Measurements from ENCODE around the gene DUS1L. TPM values are rescaled to one million over a fixed set of nuclear protein-coding genes. Genes with fewer than 3 reads are reported as not detected.

DUS1L gene
- total RNA-seq, 1 donor: 56.1 TPM

DNA sequence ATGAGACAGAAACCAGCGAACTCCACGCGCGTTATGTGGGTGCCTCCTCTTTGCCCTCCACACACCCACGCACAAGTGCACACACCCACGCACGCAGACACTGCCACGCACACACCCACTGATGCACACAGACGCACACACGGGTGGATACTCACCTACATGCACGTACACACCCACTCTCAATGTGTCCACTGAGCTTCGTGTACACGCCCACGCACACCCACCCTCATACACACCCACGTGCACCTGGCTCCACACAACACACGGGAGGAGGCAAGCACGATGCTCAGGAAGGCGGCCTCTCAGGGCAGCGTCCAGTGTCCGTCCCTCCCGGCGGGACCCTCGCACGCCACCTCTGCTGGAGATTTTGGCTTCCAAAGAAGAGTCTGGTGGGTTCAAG, 18.2 kb downstream of the DUS1L start:
- DNase-seq (ENCODE audit: low read depth): no peak
- no peak overlapping the region for H3K4me3 ChIP-seq (ENCODE audit: low read depth, low read length)
- TF ChIP-seq, protein P1, sequence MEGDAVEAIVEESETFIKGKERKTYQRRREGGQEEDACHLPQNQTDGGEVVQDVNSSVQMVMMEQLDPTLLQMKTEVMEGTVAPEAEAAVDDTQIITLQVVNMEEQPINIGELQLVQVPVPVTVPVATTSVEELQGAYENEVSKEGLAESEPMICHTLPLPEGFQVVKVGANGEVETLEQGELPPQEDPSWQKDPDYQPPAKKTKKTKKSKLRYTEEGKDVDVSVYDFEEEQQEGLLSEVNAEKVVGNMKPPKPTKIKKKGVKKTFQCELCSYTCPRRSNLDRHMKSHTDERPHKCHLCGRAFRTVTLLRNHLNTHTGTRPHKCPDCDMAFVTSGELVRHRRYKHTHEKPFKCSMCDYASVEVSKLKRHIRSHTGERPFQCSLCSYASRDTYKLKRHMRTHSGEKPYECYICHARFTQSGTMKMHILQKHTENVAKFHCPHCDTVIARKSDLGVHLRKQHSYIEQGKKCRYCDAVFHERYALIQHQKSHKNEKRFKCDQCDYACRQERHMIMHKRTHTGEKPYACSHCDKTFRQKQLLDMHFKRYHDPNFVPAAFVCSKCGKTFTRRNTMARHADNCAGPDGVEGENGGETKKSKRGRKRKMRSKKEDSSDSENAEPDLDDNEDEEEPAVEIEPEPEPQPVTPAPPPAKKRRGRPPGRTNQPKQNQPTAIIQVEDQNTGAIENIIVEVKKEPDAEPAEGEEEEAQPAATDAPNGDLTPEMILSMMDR (IDR thresholded peaks at IDR 0.05; ENCODE audit: insufficient read depth, low read depth, low read length): no peak

DNA sequence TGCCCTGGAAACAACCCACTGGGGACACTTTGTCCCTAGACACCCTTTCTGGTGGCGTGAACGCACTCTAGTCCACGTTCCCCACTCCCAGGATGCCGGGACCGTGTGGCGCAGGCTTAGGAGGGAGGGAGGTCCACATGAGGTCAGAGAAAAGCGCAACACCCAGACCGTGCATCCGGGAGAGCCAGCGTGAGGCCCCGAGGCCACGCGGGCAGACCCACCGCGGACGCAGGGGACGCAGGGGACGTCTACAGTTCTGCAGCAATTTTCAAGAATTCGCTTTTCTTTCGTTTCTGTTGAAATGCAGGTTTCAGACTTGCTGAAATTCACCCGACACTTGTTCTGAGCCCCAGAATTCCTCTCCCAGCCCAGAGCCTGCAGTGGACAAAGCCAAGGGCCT, 18.7 kb downstream of the DUS1L start:
- no peak overlapping the region for H3K4me3 ChIP-seq (ENCODE audit: low read depth, low read length)
- TF ChIP-seq, protein P1 (IDR thresholded peaks at IDR 0.05; ENCODE audit: insufficient read depth, low read depth, low read length): no peak
- no peak for DNase-seq (ENCODE audit: low read depth)

DNA sequence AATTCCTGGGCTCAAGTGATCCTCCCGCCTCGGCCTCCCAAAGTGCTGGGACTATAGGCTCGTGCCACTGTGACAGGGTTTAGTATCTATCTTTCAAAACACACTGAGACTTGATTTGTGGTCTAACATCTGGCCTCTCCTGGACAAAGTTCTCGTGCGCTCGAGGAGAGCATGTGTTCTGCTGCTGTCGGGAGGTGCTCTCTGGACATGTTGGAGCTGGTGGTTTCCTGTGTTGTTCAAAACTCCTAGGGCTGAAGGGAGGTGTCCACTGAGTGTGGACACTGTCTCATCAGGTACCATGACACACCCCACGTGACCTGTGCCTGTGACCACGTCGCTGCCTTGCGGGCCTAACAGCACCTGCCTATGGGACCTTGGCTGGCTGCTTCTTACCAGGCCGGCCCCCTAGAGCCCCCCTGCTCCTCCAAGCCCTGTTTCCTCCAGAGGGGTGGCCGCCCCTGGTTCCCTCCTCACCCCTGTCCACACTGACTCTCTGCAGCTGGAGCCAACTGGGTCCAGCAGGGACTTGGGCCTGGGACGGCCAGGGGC, 19.6 kb downstream of the DUS1L start:
- TF ChIP-seq, protein P1 (IDR thresholded peaks at IDR 0.05; ENCODE audit: insufficient read depth, low read depth, low read length): no peak
- DNase-seq (ENCODE audit: low read depth): no peak
- no peak overlapping the region for H3K4me3 ChIP-seq (ENCODE audit: low read depth, low read length)

DNA sequence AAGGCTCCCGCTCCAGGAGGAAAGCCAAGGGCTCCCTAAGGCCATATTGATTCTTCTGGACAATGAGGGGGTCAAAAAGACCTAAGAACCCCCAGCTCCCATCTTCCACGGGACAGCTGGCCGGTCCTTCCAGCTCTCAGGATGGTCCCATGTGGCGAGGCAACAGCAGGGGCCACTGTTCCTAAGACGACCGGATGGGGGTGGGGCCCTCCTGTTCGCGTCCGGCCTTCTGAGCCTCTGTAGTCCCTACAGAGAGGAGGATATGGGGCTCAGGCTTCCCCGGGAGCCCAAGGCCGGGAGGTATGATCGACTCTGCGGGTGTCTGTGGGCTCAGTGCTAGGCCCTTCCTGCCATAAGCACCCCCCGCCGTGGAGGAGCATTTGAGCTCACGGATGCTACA, 22.1 kb downstream of the DUS1L start:
- TF ChIP-seq, protein P1 (IDR thresholded peaks at IDR 0.05; ENCODE audit: insufficient read depth, low read depth, low read length): no peak
- no peak for DNase-seq (ENCODE audit: low read depth)
- no peak overlapping the region for H3K4me3 ChIP-seq (ENCODE audit: low read depth, low read length)

DNA sequence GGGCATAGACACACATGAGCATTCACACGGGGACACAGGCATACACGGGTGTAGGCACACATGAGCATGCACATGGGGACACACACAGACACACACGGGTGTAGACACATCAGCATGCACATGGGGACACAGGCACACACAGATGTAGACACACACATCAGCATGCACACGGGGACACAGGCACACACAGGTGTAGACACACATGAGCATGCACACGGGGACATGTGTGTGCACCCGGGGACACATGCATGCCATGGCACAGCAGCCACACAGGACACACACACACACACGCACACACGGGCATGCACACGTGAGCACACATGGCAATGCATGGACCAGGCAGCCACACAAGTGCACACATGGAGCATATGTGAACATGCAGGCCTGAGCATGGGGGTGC, 23.0 kb downstream of the DUS1L start:
- no peak overlapping the region for H3K4me3 ChIP-seq (ENCODE audit: low read depth, low read length)
- no peak for DNase-seq (ENCODE audit: low read depth)
- TF ChIP-seq, protein P1 (IDR thresholded peaks at IDR 0.05; ENCODE audit: insufficient read depth, low read depth, low read length): no peak

DNA sequence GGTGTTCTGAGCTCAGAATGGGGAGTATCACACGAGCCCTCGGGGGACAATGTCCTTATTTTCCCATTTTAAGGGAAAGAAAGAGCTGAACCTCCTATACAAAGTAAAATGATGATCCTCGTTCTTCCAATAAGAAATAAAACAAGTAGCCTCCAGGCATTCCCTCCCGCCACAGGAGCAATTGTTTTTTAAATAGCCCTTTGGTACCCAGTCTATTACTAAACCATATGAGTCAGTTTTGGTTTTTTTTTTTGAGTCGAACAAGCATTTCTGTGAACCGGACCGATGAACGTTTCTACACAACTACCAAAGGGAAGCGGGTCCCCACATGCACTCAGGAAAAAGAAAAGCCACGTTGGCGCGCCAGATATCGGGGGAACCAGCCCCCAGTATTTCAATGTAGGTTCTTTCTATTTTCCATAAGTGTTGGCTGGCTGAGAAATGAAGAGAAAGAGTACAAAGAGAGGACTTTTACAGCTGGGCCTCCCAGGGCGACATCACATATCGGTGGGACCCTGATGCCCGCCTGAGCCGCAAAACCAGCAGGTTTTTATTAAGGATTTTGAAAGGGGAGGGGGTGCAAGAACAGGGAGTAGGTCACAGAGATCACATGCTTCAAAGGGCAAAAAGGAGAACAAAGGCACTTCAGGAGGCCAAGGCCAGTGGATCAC, 24.3 kb downstream of the DUS1L start:
- TF ChIP-seq, protein P1 (IDR thresholded peaks at IDR 0.05; ENCODE audit: insufficient read depth, low read depth, low read length): no peak
- H3K4me3 ChIP-seq (ENCODE audit: low read depth, low read length): no peak overlapping the region
- no peak for DNase-seq (ENCODE audit: low read depth)
